Naive B cell (primary cell): ENCODE data around the gene STIM1. TPM values are rescaled to one million over a fixed set of nuclear protein-coding genes. Genes with fewer than 3 reads are reported as not detected.

ENCODE experiments used
- ATAC-seq, 2 donors: fragments of 150-1000 bp; cut with Tn5 transposase; 2 replicates each; pipeline ENCODE4 v1.10.0; 2021; ENCODE audit warnings: low read depth in 2 of 2, mild to moderate bottlenecking in 2 of 2, moderate library complexity in 2 of 2
- DNase-seq: peaks from one replicate; pipeline ENCODE4 v3.0.0; 2022
- H3K27ac Mint-ChIP-seq, 6 donors: one replicate each; pipeline ENCODE4 v1.8.0; 2020 to 2022; ENCODE audit warnings: mild to moderate bottlenecking in 6 of 6, mixed read lengths in 6 of 6, moderate library complexity in 5 of 6, inconsistent platforms in 2 of 6
- H3K27me3 Mint-ChIP-seq, 3 donors: one replicate each; pipeline ENCODE4 v1.8.0; 2021 to 2022; ENCODE audit warnings: mixed read lengths in 3 of 3, mild to moderate bottlenecking in 1 of 3
- H3K36me3 Mint-ChIP-seq, 2 donors: one replicate each; pipeline ENCODE4 v1.8.0; 2020 to 2022; ENCODE audit warnings: mixed read lengths in 2 of 2, inconsistent platforms in 1 of 2, mild to moderate bottlenecking in 1 of 2
- H3K4me1 Mint-ChIP-seq, 3 donors: one replicate each; pipeline ENCODE4 v1.8.0; 2020 to 2022; ENCODE audit warnings: mixed read lengths in 3 of 3, inconsistent platforms in 1 of 3, mild to moderate bottlenecking in 1 of 3, moderate library complexity in 1 of 3
- H3K4me3 Mint-ChIP-seq, 8 donors: one replicate each; pipeline ENCODE4 v1.8.0; 2020 to 2022; ENCODE audit warnings: mild to moderate bottlenecking in 8 of 8, mixed read lengths in 8 of 8, moderate library complexity in 8 of 8, inconsistent platforms in 2 of 8
- H3K9me3 Mint-ChIP-seq, 7 donors: one replicate each; pipeline ENCODE4 v1.8.0; 2020 to 2022; ENCODE audit warnings: mixed read lengths in 7 of 7, mild to moderate bottlenecking in 5 of 7, inconsistent platforms in 2 of 7, moderate library complexity in 1 of 7
- polyA plus RNA-seq, 6 donors: library from polyadenylated mRNA; unstranded; fragments of 300-500 nt; fragmentation: Illumina TruSeq; gene quantifications; one replicate each; pipeline ENCODE4 v1.2.3, GENCODE V29; 2021; ENCODE audit warnings: low read depth in 6 of 6

The STIM1 gene
- polyA plus RNA-seq, 6 donors from 2014 or later: 29.1 to 51.9 (median 35.0) TPM

GRCh38 chr11:3946455-3947017, 91.1 kb downstream of the STIM1 start:
- peaks cover 0 to 3% of the 10 kb centered on the region in 2 donors for H3K36me3 Mint-ChIP-seq
- no peaks in the 10 kb centered on the region for H3K27me3 Mint-ChIP-seq
- ATAC-seq: peak in 1 of 2 donors; percentile 10
- H3K4me1 Mint-ChIP-seq: peaks cover 83 to 95% (median 93%) of the 10 kb centered on the region in 3 donors
- H3K4me3 Mint-ChIP-seq: peak overlapping the region in 7 of 8 donors; percentile 19 to 88 (median 74)
- H3K9me3 Mint-ChIP-seq: peaks cover 0 to 3% (median 0%) of the 10 kb centered on the region in 7 donors
- DNase-seq: no peak
- H3K27ac Mint-ChIP-seq: peak overlapping the region; percentile 72 to 98 (median 92)

DNA sequence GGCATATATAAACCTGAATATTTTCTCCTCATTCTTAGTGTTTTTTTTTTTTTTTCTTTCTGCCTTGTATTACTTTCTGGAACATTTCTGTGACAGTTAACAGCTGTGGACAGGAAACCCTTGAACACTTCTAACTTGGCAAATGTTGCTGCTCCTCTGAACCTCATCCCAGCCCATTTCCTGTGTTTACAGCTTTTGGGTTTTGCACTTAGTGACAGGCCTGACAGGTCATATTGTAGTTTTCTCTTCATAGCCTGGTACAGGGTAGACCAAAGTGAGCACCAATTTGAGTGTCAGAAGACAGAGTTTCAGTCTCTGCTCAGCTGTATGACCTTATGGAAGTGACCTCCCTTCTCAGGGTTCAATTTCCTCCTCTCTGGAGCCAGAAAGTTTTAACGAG, 91.6 kb downstream of the STIM1 start:
- Mint-ChIP-seq H3K27ac (peak overlapping the region; percentile 90 to 98 (median 94)), H3K4me1 (peaks cover 79 to 95% (median 92%) of the 10 kb centered on the region in 3 donors), H3K9me3 (peaks cover 0 to 3% (median 0%) of the 10 kb centered on the region in 7 donors), H3K27me3 (no peaks in the 10 kb centered on the region), H3K36me3 (peaks cover 0 to 3% of the 10 kb centered on the region in 2 donors), H3K4me3 (peak overlapping the region; percentile 19 to 88 (median 75))
- ATAC-seq: peak; percentile 56
- DNase-seq: peak; percentile 51

- Mint-ChIP-seq H3K9me3 (peaks cover 0 to 3% (median 0%) of the 10 kb centered on the region in 7 donors), H3K27me3 (no peaks in the 10 kb centered on the region), H3K4me1 (peaks cover 74 to 94% (median 91%) of the 10 kb centered on the region in 3 donors), H3K4me3 (peak overlapping the region; percentile 31 to 79 (median 66)), H3K27ac (peak overlapping the region; percentile 36 to 89 (median 56)), H3K36me3 (peaks cover 0 to 5% of the 10 kb centered on the region in 2 donors)
- ATAC-seq: peak; percentile 95 to 97
- DNase-seq: peak; percentile 70
Observed at GRCh38 chr11:3949125-3949524, 93.7 kb downstream of the STIM1 start.

DNA sequence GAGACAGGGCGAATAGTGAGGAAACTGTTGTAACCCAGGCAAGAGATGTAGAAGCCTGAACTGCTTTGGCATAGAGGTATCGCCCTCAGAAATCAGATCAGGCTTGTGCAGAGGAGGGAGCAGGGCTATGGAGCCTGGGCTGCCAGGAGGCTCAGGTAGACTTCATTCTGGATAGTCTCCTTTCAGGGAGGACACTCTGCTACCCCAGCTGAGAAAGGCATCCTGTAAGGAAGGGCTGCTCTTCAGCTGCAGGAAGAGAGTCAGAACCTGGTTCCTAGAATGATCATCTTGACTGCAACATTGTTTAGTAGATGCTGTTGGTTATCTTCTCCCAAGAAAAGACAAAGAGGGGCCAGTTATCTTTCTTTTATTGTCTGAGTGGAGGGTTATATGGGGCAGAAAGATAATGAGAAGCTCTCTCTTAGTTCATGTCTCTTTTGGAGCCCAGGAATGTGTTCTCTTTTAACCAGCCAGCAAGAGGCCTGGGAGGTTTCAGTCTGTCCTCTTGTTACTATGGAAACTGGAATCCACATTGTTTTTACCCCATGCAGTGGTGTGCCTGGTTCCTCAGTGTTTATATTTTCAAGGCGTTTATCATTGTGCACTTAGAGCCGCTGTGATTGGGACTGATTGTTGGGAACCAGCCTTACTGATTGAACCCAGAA, 95.7 kb downstream of the STIM1 start:
- Mint-ChIP-seq H3K27me3 (no peaks in the 10 kb centered on the region), H3K9me3 (peaks cover 0 to 3% (median 0%) of the 10 kb centered on the region in 7 donors), H3K4me3 (peak overlapping the region in 6 of 8 donors; percentile 11 to 79 (median 54)), H3K4me1 (peaks cover 74 to 99% (median 97%) of the 10 kb centered on the region in 3 donors), H3K36me3 (peaks cover 0 to 5% of the 10 kb centered on the region in 2 donors), H3K27ac (peak overlapping the region in 5 of 6 donors; percentile 44 to 84 (median 61))
- DNase-seq (no peak), ATAC-seq (no peak)

GRCh38 chr11:3952715-3953114, 97.3 kb downstream of the STIM1 start:
- peak overlapping the region in 1 of 8 donors; percentile 42 for H3K4me3 Mint-ChIP-seq
- H3K36me3 Mint-ChIP-seq: peaks cover 0 to 5% of the 10 kb centered on the region in 2 donors
- ATAC-seq (no peak), DNase-seq (no peak)
- H3K27ac Mint-ChIP-seq: peak overlapping the region in 1 of 6 donors; percentile 28
- H3K27me3 Mint-ChIP-seq: no peaks in the 10 kb centered on the region
- no peaks in the 10 kb centered on the region for H3K9me3 Mint-ChIP-seq
- peaks cover 63 to 89% (median 86%) of the 10 kb centered on the region in 3 donors for H3K4me1 Mint-ChIP-seq

GRCh38 chr11:3953327-3953726, 97.9 kb downstream of the STIM1 start:
- H3K4me3 Mint-ChIP-seq: peak overlapping the region in 1 of 8 donors; percentile 34
- H3K27ac Mint-ChIP-seq: peak overlapping the region in 1 of 6 donors; percentile 12
- H3K9me3 Mint-ChIP-seq: no peaks in the 10 kb centered on the region
- H3K36me3 Mint-ChIP-seq: peaks cover 0 to 5% of the 10 kb centered on the region in 2 donors
- DNase-seq (no peak), ATAC-seq (no peak)
- H3K4me1 Mint-ChIP-seq: peaks cover 64 to 89% (median 87%) of the 10 kb centered on the region in 3 donors
- no peaks in the 10 kb centered on the region for H3K27me3 Mint-ChIP-seq

- DNase-seq: no peak
- no peaks in the 10 kb centered on the region for H3K9me3 Mint-ChIP-seq
- peaks cover 0 to 5% of the 10 kb centered on the region in 2 donors for H3K36me3 Mint-ChIP-seq
- peak overlapping the region in 5 of 6 donors; percentile 7 to 86 (median 41) for H3K27ac Mint-ChIP-seq
- peaks cover 62 to 89% (median 86%) of the 10 kb centered on the region in 3 donors for H3K4me1 Mint-ChIP-seq
- no peak for ATAC-seq
- peak overlapping the region in 2 of 8 donors; percentile 13 to 56 for H3K4me3 Mint-ChIP-seq
- H3K27me3 Mint-ChIP-seq: no peaks in the 10 kb centered on the region
Observed at GRCh38 chr11:3954448-3955298, 99.2 kb downstream of the STIM1 start.

GRCh38 chr11:3955299-3955665, 99.8 kb downstream of the STIM1 start:
- Mint-ChIP-seq H3K4me3 (no peak overlapping the region), H3K36me3 (peaks cover 0 to 5% of the 10 kb centered on the region in 2 donors), H3K9me3 (no peaks in the 10 kb centered on the region), H3K4me1 (peaks cover 59 to 83% (median 80%) of the 10 kb centered on the region in 3 donors), H3K27ac (no peak overlapping the region), H3K27me3 (no peaks in the 10 kb centered on the region)
- DNase-seq: no peak
- no peak for ATAC-seq

- H3K4me3 Mint-ChIP-seq: peak overlapping the region in 1 of 8 donors; percentile 1
- ATAC-seq (no peak), DNase-seq (no peak)
- no peaks in the 10 kb centered on the region for H3K9me3 Mint-ChIP-seq
- H3K4me1 Mint-ChIP-seq: peaks cover 53 to 78% (median 75%) of the 10 kb centered on the region in 3 donors
- H3K27me3 Mint-ChIP-seq: no peaks in the 10 kb centered on the region
- peak overlapping the region in 3 of 6 donors; percentile 12 to 72 (median 38) for H3K27ac Mint-ChIP-seq
- H3K36me3 Mint-ChIP-seq: peaks cover 0 to 5% of the 10 kb centered on the region in 2 donors
Observed at GRCh38 chr11:3956038-3956437, 100.6 kb downstream of the STIM1 start.

- H3K36me3 Mint-ChIP-seq: peaks cover 0 to 5% of the 10 kb centered on the region in 2 donors
- no peaks in the 10 kb centered on the region for H3K27me3 Mint-ChIP-seq
- no peaks in the 10 kb centered on the region for H3K9me3 Mint-ChIP-seq
- ATAC-seq (no peak), DNase-seq (no peak)
- peaks cover 53 to 78% (median 73%) of the 10 kb centered on the region in 3 donors for H3K4me1 Mint-ChIP-seq
- peak overlapping the region in 1 of 6 donors; percentile 59 for H3K27ac Mint-ChIP-seq
- H3K4me3 Mint-ChIP-seq: no peak overlapping the region
Observed at GRCh38 chr11:3956748-3957147, 101.3 kb downstream of the STIM1 start.

DNA sequence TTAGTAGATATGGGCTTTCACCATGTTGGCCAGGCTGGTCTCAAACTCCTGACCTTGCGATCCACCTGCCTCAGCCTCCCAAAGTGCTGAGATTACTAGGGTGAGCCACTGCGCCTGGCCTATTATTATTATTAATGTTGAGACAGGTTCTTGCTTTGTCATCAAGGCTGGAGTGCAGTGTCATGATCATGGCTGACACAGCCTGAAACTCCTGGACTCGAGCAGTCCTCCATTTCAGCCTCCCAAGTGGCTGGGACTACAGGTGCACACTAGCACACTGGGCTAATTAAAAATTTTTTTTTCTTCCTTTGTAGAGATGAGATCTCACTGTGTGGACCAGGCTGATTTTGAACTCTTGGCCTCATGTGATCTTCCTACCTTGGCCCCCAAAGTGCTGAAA, 102.0 kb downstream of the STIM1 start:
- DNase-seq (no peak), ATAC-seq (no peak)
- Mint-ChIP-seq H3K4me3 (peak overlapping the region in 2 of 8 donors; percentile 22 to 69), H3K4me1 (peaks cover 56 to 79% (median 72%) of the 10 kb centered on the region in 3 donors), H3K27me3 (no peaks in the 10 kb centered on the region), H3K36me3 (peaks cover 0 to 5% of the 10 kb centered on the region in 2 donors), H3K27ac (peak overlapping the region in 1 of 6 donors; percentile 28), H3K9me3 (no peaks in the 10 kb centered on the region)

GRCh38 chr11:3958281-3958680, 102.8 kb downstream of the STIM1 start:
- peak overlapping the region in 3 of 6 donors; percentile 2 to 86 (median 18) for H3K27ac Mint-ChIP-seq
- H3K4me1 Mint-ChIP-seq: peaks cover 56 to 77% (median 69%) of the 10 kb centered on the region in 3 donors
- no peaks in the 10 kb centered on the region for H3K9me3 Mint-ChIP-seq
- H3K27me3 Mint-ChIP-seq: no peaks in the 10 kb centered on the region
- no peak overlapping the region for H3K4me3 Mint-ChIP-seq
- H3K36me3 Mint-ChIP-seq: peaks cover 0 to 5% of the 10 kb centered on the region in 2 donors
- no peak for DNase-seq
- no peak for ATAC-seq
